Stimulated activated CD8-positive, alpha-beta memory T cell treated with anti-CD3 and anti-CD28 coated beads, Interleukin-12 subunit alpha, Interleukin-12 subunit beta, amount 100 ng/mL, for 1 hour (primary cell): Measurements from ENCODE around the gene CDH18.

Source experiments
- DNase-seq: peaks from one replicate; pipeline ENCODE4 v3.0.0-alpha.2; 2020; ENCODE audit warnings: low read depth

Gene CDH18

GRCh38 chr5:19584131-19584530, 403.9 kb downstream of the CDH18 start:
- no peak for DNase-seq

- no peak for DNase-seq
These were observed 410.1 kb downstream of the CDH18 start for GRCh38 chr5:19577882-19578281.

GRCh38 chr5:19568004-19568403, 420.0 kb downstream of the CDH18 start:
- no peak for DNase-seq

GRCh38 chr5:19565466-19565865, 422.5 kb downstream of the CDH18 start:
- no peak for DNase-seq

- DNase-seq, result no peak
These were observed 424.0 kb downstream of the CDH18 start for GRCh38 chr5:19564036-19564435.

- DNase-seq, result no peak
These were observed 432.1 kb downstream of the CDH18 start for GRCh38 chr5:19555876-19556275.

- DNase-seq, result no peak
These were observed 432.6 kb downstream of the CDH18 start for GRCh38 chr5:19555436-19555835.

- no peak for DNase-seq
These were observed 433.5 kb downstream of the CDH18 start for GRCh38 chr5:19554524-19554923.

GRCh38 chr5:19547640-19548039, 440.4 kb downstream of the CDH18 start:
- no peak for DNase-seq

- no peak for DNase-seq
These were observed 441.5 kb downstream of the CDH18 start for GRCh38 chr5:19546521-19546920.

- no peak for DNase-seq
These were observed 449.4 kb downstream of the CDH18 start for GRCh38 chr5:19538607-19539006.

- DNase-seq, result no peak
These were observed 451.6 kb downstream of the CDH18 start for GRCh38 chr5:19536387-19536786.

GRCh38 chr5:19534751-19535150, 453.2 kb downstream of the CDH18 start:
- DNase-seq, result no peak

GRCh38 chr5:19532936-19533335, 455.1 kb downstream of the CDH18 start:
- no peak for DNase-seq

GRCh38 chr5:19531374-19531952, 456.5 kb downstream of the CDH18 start:
- no peak for DNase-seq

GRCh38 chr5:19519448-19519847, 468.6 kb downstream of the CDH18 start:
- no peak for DNase-seq

- DNase-seq, result no peak
These were observed 489.1 kb downstream of the CDH18 start for GRCh38 chr5:19498852-19499251.

GRCh38 chr5:19497229-19497815, 490.7 kb downstream of the CDH18 start:
- no peak for DNase-seq

- DNase-seq, result no peak
These were observed 491.9 kb downstream of the CDH18 start for GRCh38 chr5:19496056-19496455.

- no peak for DNase-seq
These were observed 495.1 kb downstream of the CDH18 start for GRCh38 chr5:19492861-19493260.

GRCh38 chr5:19488786-19489185, 499.2 kb downstream of the CDH18 start:
- DNase-seq, result no peak

- DNase-seq, result no peak
These were observed 500.5 kb downstream of the CDH18 start for GRCh38 chr5:19487480-19487879.

- no peak for DNase-seq
These were observed 508.4 kb downstream of the CDH18 start for GRCh38 chr5:19479562-19479961.

GRCh38 chr5:19462019-19462418, 526.0 kb downstream of the CDH18 start:
- DNase-seq, result no peak
